H1 (cell line): ENCODE data around the gene DBNDD1. TPM values are rescaled to one million over a fixed set of nuclear protein-coding genes. Genes with fewer than 3 reads are reported as not detected.
A peak's percentile ranks its signal among the peaks of the same experiment; 100 is the strongest.

Experiments
- E2F6 ChIP-seq: IDR thresholded peaks from 2 replicates; pipeline ENCODE4 v1.6.1; 2012; ENCODE audit warnings: inconsistent platforms
- EGR1 ChIP-seq: IDR thresholded peaks from 2 replicates; pipeline ENCODE4 v1.6.1; 2011; ENCODE audit warnings: low read depth, low read length, borderline replicate concordance
- HDAC2 ChIP-seq, 2 experiments: fragments of 300-600 bp in 1 of 2; sonication (generic) in 1 of 2; IDR thresholded peaks; 2 replicates each; pipeline ENCODE4 v1.6.1; 2011 to 2012; ENCODE audit warnings: low read depth in 2 of 2, low read length in 2 of 2, mild to moderate bottlenecking in 2 of 2, moderate library complexity in 2 of 2, borderline replicate concordance in 1 of 2, inconsistent platforms in 1 of 2
- KDM4A ChIP-seq: IDR thresholded peaks from one replicate; pipeline ENCODE4 v1.7.1; 2012; ENCODE audit warnings: low read depth, mild to moderate bottlenecking, moderate library complexity, low read length, inconsistent platforms; ENCODE audit not compliant: severe bottlenecking
- PHF8 ChIP-seq: fragments of 200-600 bp; sonication (generic); conservative IDR thresholded peaks from 2 replicates; pipeline ENCODE4 v1.7.1; 2012; ENCODE audit warnings: low read depth, mild to moderate bottlenecking, inconsistent platforms, low read length, moderate library complexity
- POLR2A ChIP-seq, 2 experiments: IDR thresholded peaks; 1 replicate in 1 of 2; 2 replicates in 1 of 2; pipeline ENCODE4 v1.6.1; 2011; ENCODE audit warnings: low read depth in 2 of 2, low read length in 2 of 2, mild to moderate bottlenecking in 2 of 2; ENCODE audit errors: control extremely low read depth in 1 of 2
- TAF1 ChIP-seq: IDR thresholded peaks from 2 replicates; pipeline ENCODE4 v1.6.1; 2011; ENCODE audit warnings: mild to moderate bottlenecking, low read depth, low read length
- YY1 ChIP-seq: IDR thresholded peaks from 2 replicates; pipeline ENCODE4 v1.6.1; 2011; ENCODE audit warnings: low read depth, mild to moderate bottlenecking, low read length
- polyA plus RNA-seq, 7 experiments: library from polyadenylated mRNA; depleted of rRNA in 3 of 7; stranded (reverse) in 5 of 7; unstranded in 2 of 7; fragments of >200 nt in 5 of 7; fragments of 200-250 nt in 2 of 7; gene quantifications; 1 replicate in 5 of 7; 2 replicates in 1 of 7; 4 replicates in 1 of 7; pipeline versions ENCODE4 v1.2.1 to v1.2.3, GENCODE V29; 2011 to 2013; ENCODE audit warnings: missing spikeins in 2 of 7, mixed read lengths in 2 of 7
- total RNA-seq: library from RNA; stranded (reverse); fragmentation: NEBNext Ultra II Directional; extraction: Animal tissue kit (Norgen Biotek cat#: 25700); gene quantifications from 2 replicates; pipeline ENCODE4 v1.2.1, GENCODE V29; 2021

DBNDD1 gene
- total and polyA plus RNA-seq, 2 of the 8 experiments (the other 6 are each of a cell fraction or from before 2014, with no cell fraction given), result 69.9 to 92.6 TPM

- TF ChIP-seq POLR2A (IDR thresholded peaks at IDR 0.05; ENCODE audit: control extremely low read depth in 1 of 2, low read depth in 2 of 2, low read length in 2 of 2) (peak in 1 of 2 experiments; percentile 48; a peak in 2 of 3 replicates), PHF8 (no peak), HDAC2 (IDR thresholded peaks at IDR 0.05; ENCODE audit: borderline replicate concordance in 1 of 2, low read depth in 2 of 2, low read length in 2 of 2) (0 out of 4 replicates have a peak, but pooled peaks of 1 of the 2 experiments have one; percentile 53), YY1 (peak; percentile 35; the same call in 1 of the 2 replicates), E2F6 (peak; percentile 91), TAF1 (peak; percentile 57; the same call in 1 of the 2 replicates), KDM4A (peak; percentile 89), EGR1 (peak; percentile 74; the same call in 1 of the 2 replicates)
These were observed 3.2 kb upstream of the DBNDD1 start (continued) for GRCh38 chr16:90022209-90023077.
